GM19025 (cell line): ENCODE data around the gene ADGRL3.

Source experiments
- ATAC-seq: cut with Tn5 transposase; IDR thresholded peaks from one replicate; pipeline ENCODE4 v1.9.1; 2021; ENCODE audit warnings: mild to moderate bottlenecking, low read depth, moderate library complexity; ENCODE audit not compliant: unreplicated experiment

The ADGRL3 gene

GRCh38 chr4:61407642-61408618, 207.8 kb downstream of the ADGRL3 start:
- ATAC-seq = no peak

- ATAC-seq = no peak
Measured at GRCh38 chr4:61408861-61409260, 208.7 kb downstream of the ADGRL3 start.

- no peak for ATAC-seq
Measured at GRCh38 chr4:61411241-61411640, 211.1 kb downstream of the ADGRL3 start.

- no peak for ATAC-seq
Measured at GRCh38 chr4:61425315-61425714, 225.2 kb downstream of the ADGRL3 start.

- ATAC-seq = no peak
Measured at GRCh38 chr4:61426229-61426628, 226.1 kb downstream of the ADGRL3 start.

- ATAC-seq = no peak
Measured at GRCh38 chr4:61427099-61427817, 227.1 kb downstream of the ADGRL3 start.

GRCh38 chr4:61427818-61428495, 227.8 kb downstream of the ADGRL3 start:
- no peak for ATAC-seq

GRCh38 chr4:61428950-61429349, 228.8 kb downstream of the ADGRL3 start:
- no peak for ATAC-seq

- no peak for ATAC-seq
Measured at GRCh38 chr4:61431131-61431530, 231.0 kb downstream of the ADGRL3 start.

GRCh38 chr4:61437923-61438322, 237.8 kb downstream of the ADGRL3 start:
- ATAC-seq = no peak

- ATAC-seq = no peak
Measured at GRCh38 chr4:61440321-61440720, 240.2 kb downstream of the ADGRL3 start.

- ATAC-seq = no peak
Measured at GRCh38 chr4:61442936-61443335, 242.8 kb downstream of the ADGRL3 start.

GRCh38 chr4:61443813-61444510, 243.8 kb downstream of the ADGRL3 start:
- no peak for ATAC-seq

GRCh38 chr4:61445374-61446063, 245.4 kb downstream of the ADGRL3 start:
- ATAC-seq = no peak

- no peak for ATAC-seq
Measured at GRCh38 chr4:61446941-61447340, 246.8 kb downstream of the ADGRL3 start.

- ATAC-seq = no peak
Measured at GRCh38 chr4:61447918-61448317, 247.8 kb downstream of the ADGRL3 start.

- no peak for ATAC-seq
Measured at GRCh38 chr4:61451935-61452334, 251.8 kb downstream of the ADGRL3 start.

GRCh38 chr4:61461956-61462355, 261.8 kb downstream of the ADGRL3 start:
- no peak for ATAC-seq

- ATAC-seq = no peak
Measured at GRCh38 chr4:61462451-61463326, 262.6 kb downstream of the ADGRL3 start.
